Measurements from ENCODE around the gene R3HCC1L. TPM values are rescaled to one million over a fixed set of nuclear protein-coding genes. Genes with fewer than 3 reads are reported as not detected.

R3HCC1L gene
- 10 to 100 TPM; 12.2 to 28.5 (median 20.6) TPM for total RNA-seq

DNA sequence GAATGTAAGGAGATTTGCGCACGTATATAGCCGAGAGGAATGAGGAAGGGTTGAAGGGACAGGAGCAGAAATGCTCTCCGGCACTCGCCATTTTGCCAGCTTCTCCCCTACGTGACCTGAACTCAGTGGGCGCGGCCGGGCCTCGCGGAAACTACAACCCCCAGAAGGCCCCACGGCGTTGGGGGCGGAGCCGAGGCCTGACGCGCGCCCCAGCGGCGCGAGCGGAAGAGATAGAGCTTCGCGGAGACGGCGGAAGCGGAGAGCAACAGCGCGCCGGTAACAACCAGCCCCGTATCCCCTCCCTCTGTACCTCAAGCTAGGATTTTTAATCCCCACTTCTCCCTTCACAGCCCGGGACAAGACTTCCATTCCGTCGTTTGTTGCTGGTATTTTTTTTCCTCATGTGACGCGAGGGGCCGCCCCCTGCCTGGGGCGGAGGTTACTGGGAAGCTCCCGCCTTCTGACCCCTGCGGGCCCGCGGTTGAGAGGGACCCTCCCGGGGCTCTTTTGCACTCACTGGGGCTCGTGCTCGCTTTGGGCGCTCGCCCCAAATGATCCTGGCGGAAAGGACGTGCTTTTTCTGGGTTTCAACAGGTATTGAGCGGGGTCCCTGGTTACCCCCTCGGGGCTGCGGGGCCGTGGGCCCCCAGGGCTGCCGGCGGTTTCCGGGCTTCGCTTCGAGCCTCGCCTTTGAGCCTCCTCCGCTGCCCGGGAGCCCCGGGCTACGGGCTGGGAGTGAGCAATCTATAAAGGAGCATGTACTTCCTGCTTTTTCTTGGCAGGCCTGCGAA, at the start of gene R3HCC1L:
Gene R3HCC1L (plus strand): TSS at position 227 of the 791 bp plus-strand sequence. CDS start 73,458 bp downstream, outside the sequence.
- TF ChIP-seq, protein P1, sequence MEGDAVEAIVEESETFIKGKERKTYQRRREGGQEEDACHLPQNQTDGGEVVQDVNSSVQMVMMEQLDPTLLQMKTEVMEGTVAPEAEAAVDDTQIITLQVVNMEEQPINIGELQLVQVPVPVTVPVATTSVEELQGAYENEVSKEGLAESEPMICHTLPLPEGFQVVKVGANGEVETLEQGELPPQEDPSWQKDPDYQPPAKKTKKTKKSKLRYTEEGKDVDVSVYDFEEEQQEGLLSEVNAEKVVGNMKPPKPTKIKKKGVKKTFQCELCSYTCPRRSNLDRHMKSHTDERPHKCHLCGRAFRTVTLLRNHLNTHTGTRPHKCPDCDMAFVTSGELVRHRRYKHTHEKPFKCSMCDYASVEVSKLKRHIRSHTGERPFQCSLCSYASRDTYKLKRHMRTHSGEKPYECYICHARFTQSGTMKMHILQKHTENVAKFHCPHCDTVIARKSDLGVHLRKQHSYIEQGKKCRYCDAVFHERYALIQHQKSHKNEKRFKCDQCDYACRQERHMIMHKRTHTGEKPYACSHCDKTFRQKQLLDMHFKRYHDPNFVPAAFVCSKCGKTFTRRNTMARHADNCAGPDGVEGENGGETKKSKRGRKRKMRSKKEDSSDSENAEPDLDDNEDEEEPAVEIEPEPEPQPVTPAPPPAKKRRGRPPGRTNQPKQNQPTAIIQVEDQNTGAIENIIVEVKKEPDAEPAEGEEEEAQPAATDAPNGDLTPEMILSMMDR (IDR thresholded peaks at IDR 0.05), result peak in 1 of 3 donors; percentile 8
- peak; percentile 75 for TF ChIP-seq POLR2A (IDR thresholded peaks at IDR 0.05)
- TF ChIP-seq POLR2AphosphoS5 (IDR thresholded peaks at IDR 0.05), result peak; percentile 77 to 93 (median 78)
- Histone ChIP-seq H3K4me1 (no peaks in the 10 kb centered on the region), H3K4me3 (peak within 1 kb of the TSS; percentile 73 to 96 (median 94)), H3K36me3 (no peaks in the 10 kb centered on the region), H3K9me3 (no peaks in the 10 kb centered on the region), H3K27me3 (no peaks in the 10 kb centered on the region), H3K27ac (peak within 1 kb of the TSS; percentile 96 to 97)
- intact Hi-C loops (cut with DNase I; ENCODE audit: low total_unique reads), result no loop called here
- peak; percentile 87 to 90 for DNase-seq (ENCODE audit: low spot score in 2 of 2)

DNA sequence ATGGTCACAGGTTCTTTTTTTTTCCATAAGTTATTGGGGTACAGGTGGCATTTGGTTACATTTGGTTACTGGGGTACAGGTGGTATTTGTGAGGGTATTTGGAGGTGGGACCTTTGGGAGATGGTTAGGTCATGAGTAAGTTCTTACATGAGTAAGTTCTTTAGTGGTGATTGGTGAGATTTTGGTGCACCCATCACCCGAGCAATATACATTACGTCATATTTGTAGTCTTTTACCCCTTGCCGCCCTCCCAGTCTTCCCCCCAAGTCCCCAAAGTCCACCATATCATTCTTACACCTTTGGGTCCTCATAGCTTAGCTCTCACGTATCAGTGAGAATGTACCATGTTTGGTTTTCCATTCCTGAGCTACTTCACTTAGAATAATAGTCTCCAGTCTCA, 49.2 kb upstream of the R3HCC1L start:
- intact Hi-C loops (cut with DNase I; ENCODE audit: low total_unique reads), result no loop called here
- TF ChIP-seq, protein P1 (IDR thresholded peaks at IDR 0.05), result no peak
- no peak for TF ChIP-seq POLR2A (IDR thresholded peaks at IDR 0.05)
- TF ChIP-seq POLR2AphosphoS5 (IDR thresholded peaks at IDR 0.05), result no peak
- Histone ChIP-seq H3K4me3 (no peak overlapping the region), H3K4me1 (no peaks in the 10 kb centered on the region), H3K27me3 (no peaks in the 10 kb centered on the region), H3K27ac (no peak overlapping the region), H3K9me3 (no peaks in the 10 kb centered on the region), H3K36me3 (no peaks in the 10 kb centered on the region)
- no peak for DNase-seq (ENCODE audit: low spot score in 2 of 2)

DNA sequence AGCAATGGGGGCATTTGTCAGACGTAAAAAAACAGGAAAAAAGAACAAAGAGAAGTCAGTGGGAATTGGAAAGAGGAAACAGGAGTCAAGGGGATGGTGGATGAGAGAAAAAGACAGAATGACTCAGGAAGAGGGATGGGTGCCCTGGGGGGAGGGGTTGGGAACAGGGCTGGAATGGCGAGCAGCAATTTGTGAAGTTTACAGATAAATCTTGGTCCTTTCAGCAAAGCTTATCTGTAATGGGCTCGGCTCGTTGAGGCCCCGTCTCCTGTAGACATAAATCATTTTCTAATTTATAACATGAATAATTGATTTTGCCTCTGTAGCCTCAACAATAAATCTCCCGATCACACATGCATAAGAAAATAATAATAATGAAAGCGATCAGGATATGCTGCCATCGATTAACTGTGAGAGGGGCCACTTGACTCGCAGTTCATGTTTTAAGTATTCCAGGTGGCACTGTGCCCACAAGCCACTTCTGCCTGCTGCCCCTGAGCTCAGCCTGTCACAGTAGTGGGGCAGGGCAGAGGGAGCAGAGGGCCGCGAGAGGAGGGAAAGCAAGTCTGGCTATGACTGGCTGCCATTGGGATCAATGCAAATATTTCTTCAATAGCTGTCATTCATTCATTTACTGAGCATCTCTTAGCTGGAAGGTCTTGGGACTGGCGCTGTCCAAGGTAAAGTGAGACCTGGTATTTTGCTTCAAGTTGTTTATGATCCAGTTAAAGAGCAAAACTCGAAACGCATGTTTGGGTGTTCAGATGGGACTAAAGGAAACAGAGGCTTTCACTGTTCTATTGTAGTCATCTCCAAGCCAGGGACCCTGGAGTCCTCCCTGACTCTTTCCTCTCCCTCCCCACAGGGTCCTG, 47.4 kb upstream of the R3HCC1L start:
- TF ChIP-seq POLR2A (IDR thresholded peaks at IDR 0.05) (no peak), POLR2AphosphoS5 (IDR thresholded peaks at IDR 0.05) (no peak)
- TF ChIP-seq, protein P1 (IDR thresholded peaks at IDR 0.05), result no peak
- no peak overlapping the region for H3K4me3 ChIP-seq
- H3K27me3 ChIP-seq, result no peaks in the 10 kb centered on the region
- no peaks in the 10 kb centered on the region for H3K36me3 ChIP-seq
- intact Hi-C loops (cut with DNase I; ENCODE audit: low total_unique reads), result no loop called here
- no peak overlapping the region for H3K27ac ChIP-seq
- no peak for DNase-seq (ENCODE audit: low spot score in 2 of 2)
- no peaks in the 10 kb centered on the region for H3K9me3 ChIP-seq
- H3K4me1 ChIP-seq, result no peaks in the 10 kb centered on the region

DNA sequence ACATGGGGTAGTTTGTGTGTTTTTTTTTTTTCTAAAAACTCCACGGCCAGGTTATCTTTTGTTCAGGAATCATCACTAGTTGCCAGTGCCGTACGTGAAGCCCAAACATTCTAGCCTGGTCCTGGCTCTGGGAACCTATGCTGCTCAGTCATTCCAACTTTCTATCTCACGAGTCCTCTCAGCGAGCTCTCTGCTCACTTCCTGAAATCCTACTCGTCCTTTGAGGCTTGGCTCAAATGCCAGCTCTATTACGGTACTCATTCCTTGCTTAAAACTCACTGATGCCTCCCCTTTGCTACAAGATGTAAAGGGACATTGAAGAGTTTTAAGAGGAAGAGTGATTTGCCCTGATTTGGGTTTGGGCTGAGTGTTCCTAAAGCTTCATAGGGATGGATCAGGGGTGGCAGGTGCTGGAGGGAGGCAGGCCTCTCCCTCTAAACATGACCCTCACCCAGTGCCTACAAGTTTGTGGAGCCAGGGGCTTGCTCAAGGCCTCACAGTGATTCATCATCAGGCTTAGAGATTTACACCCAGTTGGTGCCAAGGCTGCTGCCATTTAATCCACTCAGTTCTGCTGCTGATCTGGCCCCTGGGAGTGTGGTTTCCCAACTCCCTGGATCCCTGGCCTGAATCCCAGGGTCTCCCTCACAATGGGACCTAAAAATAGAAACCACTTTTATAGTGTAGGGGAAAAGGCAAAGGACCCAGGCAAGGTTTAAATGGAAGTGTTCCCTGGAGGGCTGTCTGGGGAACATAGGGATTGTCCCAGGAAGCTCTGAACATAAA, 46.1 kb upstream of the R3HCC1L start:
- H3K27ac ChIP-seq, result no peak overlapping the region
- TF ChIP-seq, protein P1 (IDR thresholded peaks at IDR 0.05), result no peak
- H3K4me1 ChIP-seq, result no peaks in the 10 kb centered on the region
- no peaks in the 10 kb centered on the region for H3K27me3 ChIP-seq
- intact Hi-C loops (cut with DNase I; ENCODE audit: low total_unique reads), result no loop called here
- DNase-seq (ENCODE audit: low spot score in 2 of 2), result no peak
- no peak overlapping the region for H3K4me3 ChIP-seq
- H3K9me3 ChIP-seq, result no peaks in the 10 kb centered on the region
- no peaks in the 10 kb centered on the region for H3K36me3 ChIP-seq

All from breast epithelium (tissue), 4 donors.